ENCODE data around the gene PTBP2.

The PTBP2 gene

GRCh38 chr1:96804648-96805047, 83.1 kb downstream of the PTBP2 start:
- Histone ChIP-seq H3K9me3 (ENCODE audit: control insufficient read depth, low read length) (no peaks in the 10 kb centered on the region), H3K4me1 (ENCODE audit: control insufficient read depth, insufficient read depth, low read length, poor library complexity, severe bottlenecking) (no peaks in the 10 kb centered on the region), H3K27me3 (replicated peaks; ENCODE audit: control insufficient read depth, insufficient read depth, low read length, poor library complexity, severe bottlenecking) (no peaks in the 10 kb centered on the region), H3K27ac (ENCODE audit: insufficient read depth, low read length, poor library complexity, severe bottlenecking) (no peak overlapping the region), H3K4me3 (ENCODE audit: insufficient read depth, low read depth, low read length, poor library complexity, severe bottlenecking) (no peak overlapping the region), H3K36me3 (ENCODE audit: control insufficient read depth, insufficient read depth, low read length) (peaks cover 4% of the 10 kb centered on the region)
- DNase-seq, result no peak

- Histone ChIP-seq H3K27me3 (replicated peaks; ENCODE audit: control insufficient read depth, insufficient read depth, low read length, poor library complexity, severe bottlenecking) (no peaks in the 10 kb centered on the region), H3K4me1 (ENCODE audit: control insufficient read depth, insufficient read depth, low read length, poor library complexity, severe bottlenecking) (no peaks in the 10 kb centered on the region), H3K4me3 (ENCODE audit: insufficient read depth, low read depth, low read length, poor library complexity, severe bottlenecking) (no peak overlapping the region), H3K27ac (ENCODE audit: insufficient read depth, low read length, poor library complexity, severe bottlenecking) (no peak overlapping the region), H3K9me3 (ENCODE audit: control insufficient read depth, low read length) (no peaks in the 10 kb centered on the region), H3K36me3 (ENCODE audit: control insufficient read depth, insufficient read depth, low read length) (peaks cover 6% of the 10 kb centered on the region)
- no peak for DNase-seq
Measured at GRCh38 chr1:96808191-96808590, 86.6 kb downstream of the PTBP2 start.

DNA sequence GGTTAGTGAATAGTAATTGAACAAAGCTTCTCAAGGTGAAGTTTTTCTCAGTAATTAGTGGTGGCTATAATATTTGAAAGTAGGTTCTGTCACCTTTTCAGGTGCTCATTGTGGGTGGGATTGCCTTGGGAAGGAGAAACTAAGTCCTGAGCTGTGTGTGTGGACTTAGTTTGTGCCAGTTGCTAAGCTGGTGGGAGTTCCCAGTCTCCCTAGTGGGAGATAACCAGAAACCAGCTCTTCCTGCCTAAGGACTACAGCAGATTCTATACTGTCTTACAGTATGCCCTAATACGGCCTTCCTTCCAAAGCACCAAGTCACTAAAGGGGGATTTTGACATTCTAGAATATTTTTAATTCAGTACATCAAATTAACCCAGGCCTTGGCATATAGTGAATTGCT, 94.3 kb downstream of the PTBP2 start:
- H3K27ac ChIP-seq (ENCODE audit: insufficient read depth, low read length, poor library complexity, severe bottlenecking), result no peak overlapping the region
- no peak overlapping the region for H3K4me3 ChIP-seq (ENCODE audit: insufficient read depth, low read depth, low read length, poor library complexity, severe bottlenecking)
- no peak for DNase-seq
- H3K27me3 ChIP-seq (replicated peaks; ENCODE audit: control insufficient read depth, insufficient read depth, low read length, poor library complexity, severe bottlenecking), result no peaks in the 10 kb centered on the region
- H3K4me1 ChIP-seq (ENCODE audit: control insufficient read depth, insufficient read depth, low read length, poor library complexity, severe bottlenecking), result no peaks in the 10 kb centered on the region
- peaks cover 4% of the 10 kb centered on the region for H3K36me3 ChIP-seq (ENCODE audit: control insufficient read depth, insufficient read depth, low read length)
- H3K9me3 ChIP-seq (ENCODE audit: control insufficient read depth, low read length), result no peaks in the 10 kb centered on the region

GRCh38 chr1:96820107-96820506, 98.5 kb downstream of the PTBP2 start:
- no peak for DNase-seq
- Histone ChIP-seq H3K9me3 (ENCODE audit: control insufficient read depth, low read length) (no peaks in the 10 kb centered on the region), H3K4me1 (ENCODE audit: control insufficient read depth, insufficient read depth, low read length, poor library complexity, severe bottlenecking) (no peaks in the 10 kb centered on the region), H3K27me3 (replicated peaks; ENCODE audit: control insufficient read depth, insufficient read depth, low read length, poor library complexity, severe bottlenecking) (no peaks in the 10 kb centered on the region), H3K36me3 (ENCODE audit: control insufficient read depth, insufficient read depth, low read length) (no peaks in the 10 kb centered on the region), H3K4me3 (ENCODE audit: insufficient read depth, low read depth, low read length, poor library complexity, severe bottlenecking) (no peak overlapping the region), H3K27ac (ENCODE audit: insufficient read depth, low read length, poor library complexity, severe bottlenecking) (no peak overlapping the region)

DNA sequence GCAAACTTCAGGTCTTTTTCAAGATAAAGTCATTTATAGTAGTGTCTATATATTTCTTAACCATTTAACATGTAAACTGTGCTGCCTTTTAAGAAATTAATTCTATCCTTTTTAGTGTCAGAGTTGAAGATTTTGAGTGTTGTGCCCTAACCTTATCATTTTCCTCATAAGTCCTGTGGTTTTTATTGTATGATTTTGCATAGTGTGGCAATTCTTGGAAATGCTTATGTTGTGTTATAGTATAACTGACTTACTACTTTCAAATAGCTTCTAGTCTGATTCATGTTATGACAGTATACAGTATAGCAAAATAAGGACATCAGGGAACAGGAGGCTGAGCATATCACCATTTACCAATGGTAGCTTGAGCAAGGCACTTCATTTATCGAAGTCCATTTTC, 99.1 kb downstream of the PTBP2 start:
- Histone ChIP-seq H3K4me3 (ENCODE audit: insufficient read depth, low read depth, low read length, poor library complexity, severe bottlenecking) (no peak overlapping the region), H3K36me3 (ENCODE audit: control insufficient read depth, insufficient read depth, low read length) (no peaks in the 10 kb centered on the region), H3K9me3 (ENCODE audit: control insufficient read depth, low read length) (no peaks in the 10 kb centered on the region), H3K27me3 (replicated peaks; ENCODE audit: control insufficient read depth, insufficient read depth, low read length, poor library complexity, severe bottlenecking) (no peaks in the 10 kb centered on the region), H3K27ac (ENCODE audit: insufficient read depth, low read length, poor library complexity, severe bottlenecking) (no peak overlapping the region), H3K4me1 (ENCODE audit: control insufficient read depth, insufficient read depth, low read length, poor library complexity, severe bottlenecking) (no peaks in the 10 kb centered on the region)
- DNase-seq, result no peak

DNA sequence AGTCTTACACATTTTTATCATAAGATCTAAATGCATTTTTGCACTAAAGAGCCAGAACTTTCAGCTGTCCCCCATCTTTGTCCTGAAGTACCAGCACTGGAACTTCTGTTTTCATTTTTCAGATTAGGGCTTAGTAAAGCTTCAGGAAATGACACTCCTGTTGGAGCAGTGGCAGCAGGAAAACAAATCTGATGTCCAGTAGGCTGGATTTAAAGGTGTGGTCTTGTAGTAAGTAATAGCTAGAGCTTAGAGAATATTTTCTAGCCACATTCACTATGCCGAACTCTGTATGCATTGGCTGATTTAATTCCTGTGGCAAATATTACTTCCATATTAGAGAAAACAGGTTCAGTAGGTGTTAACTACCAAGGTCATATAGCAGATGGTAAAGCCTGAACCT, 103.6 kb downstream of the PTBP2 start:
- Histone ChIP-seq H3K27ac (ENCODE audit: insufficient read depth, low read length, poor library complexity, severe bottlenecking) (no peak overlapping the region), H3K4me1 (ENCODE audit: control insufficient read depth, insufficient read depth, low read length, poor library complexity, severe bottlenecking) (no peaks in the 10 kb centered on the region), H3K9me3 (ENCODE audit: control insufficient read depth, low read length) (no peaks in the 10 kb centered on the region), H3K36me3 (ENCODE audit: control insufficient read depth, insufficient read depth, low read length) (no peaks in the 10 kb centered on the region), H3K27me3 (replicated peaks; ENCODE audit: control insufficient read depth, insufficient read depth, low read length, poor library complexity, severe bottlenecking) (no peaks in the 10 kb centered on the region), H3K4me3 (ENCODE audit: insufficient read depth, low read depth, low read length, poor library complexity, severe bottlenecking) (no peak overlapping the region)
- DNase-seq, result no peak

DNA sequence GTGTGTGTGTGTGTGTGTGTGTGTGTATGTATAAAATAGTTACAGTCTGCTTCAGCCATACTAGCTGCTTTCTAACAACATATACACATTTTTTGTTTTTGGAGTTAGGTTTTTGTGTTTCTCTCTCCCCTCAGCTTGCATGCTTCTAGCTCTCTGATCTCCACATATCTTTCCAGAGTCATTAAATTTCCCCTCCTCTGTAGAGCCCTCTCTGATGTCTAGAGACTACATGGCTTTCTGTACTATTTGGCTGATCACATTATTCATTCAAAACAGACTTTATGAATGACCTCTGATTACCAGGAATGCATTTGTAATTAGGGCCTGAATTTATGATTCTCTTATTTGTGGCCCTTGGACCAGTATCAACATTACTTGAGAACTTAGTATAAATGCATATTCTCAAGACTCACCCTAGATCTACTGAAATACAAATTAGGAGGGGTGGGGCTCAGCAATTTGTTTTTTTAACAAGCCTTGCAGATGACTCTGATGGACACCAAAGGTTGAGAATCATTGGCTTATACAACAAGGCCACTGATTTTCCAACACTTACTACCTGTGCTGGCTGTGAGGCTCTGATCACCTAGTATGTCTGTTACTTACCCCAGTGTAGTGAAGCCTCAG, 104.5 kb downstream of the PTBP2 start:
- Histone ChIP-seq H3K27me3 (replicated peaks; ENCODE audit: control insufficient read depth, insufficient read depth, low read length, poor library complexity, severe bottlenecking) (no peaks in the 10 kb centered on the region), H3K27ac (ENCODE audit: insufficient read depth, low read length, poor library complexity, severe bottlenecking) (no peak overlapping the region), H3K36me3 (ENCODE audit: control insufficient read depth, insufficient read depth, low read length) (no peaks in the 10 kb centered on the region), H3K9me3 (ENCODE audit: control insufficient read depth, low read length) (no peaks in the 10 kb centered on the region), H3K4me1 (ENCODE audit: control insufficient read depth, insufficient read depth, low read length, poor library complexity, severe bottlenecking) (no peaks in the 10 kb centered on the region), H3K4me3 (ENCODE audit: insufficient read depth, low read depth, low read length, poor library complexity, severe bottlenecking) (no peak overlapping the region)
- no peak for DNase-seq

- H3K27me3 ChIP-seq (replicated peaks; ENCODE audit: control insufficient read depth, insufficient read depth, low read length, poor library complexity, severe bottlenecking), result no peaks in the 10 kb centered on the region
- H3K4me3 ChIP-seq (ENCODE audit: insufficient read depth, low read depth, low read length, poor library complexity, severe bottlenecking), result no peak overlapping the region
- DNase-seq, result no peak
- H3K4me1 ChIP-seq (ENCODE audit: control insufficient read depth, insufficient read depth, low read length, poor library complexity, severe bottlenecking), result no peaks in the 10 kb centered on the region
- H3K9me3 ChIP-seq (ENCODE audit: control insufficient read depth, low read length), result no peaks in the 10 kb centered on the region
- H3K36me3 ChIP-seq (ENCODE audit: control insufficient read depth, insufficient read depth, low read length), result no peaks in the 10 kb centered on the region
- no peak overlapping the region for H3K27ac ChIP-seq (ENCODE audit: insufficient read depth, low read length, poor library complexity, severe bottlenecking)
Measured at GRCh38 chr1:96833376-96833775, 111.8 kb downstream of the PTBP2 start.

DNA sequence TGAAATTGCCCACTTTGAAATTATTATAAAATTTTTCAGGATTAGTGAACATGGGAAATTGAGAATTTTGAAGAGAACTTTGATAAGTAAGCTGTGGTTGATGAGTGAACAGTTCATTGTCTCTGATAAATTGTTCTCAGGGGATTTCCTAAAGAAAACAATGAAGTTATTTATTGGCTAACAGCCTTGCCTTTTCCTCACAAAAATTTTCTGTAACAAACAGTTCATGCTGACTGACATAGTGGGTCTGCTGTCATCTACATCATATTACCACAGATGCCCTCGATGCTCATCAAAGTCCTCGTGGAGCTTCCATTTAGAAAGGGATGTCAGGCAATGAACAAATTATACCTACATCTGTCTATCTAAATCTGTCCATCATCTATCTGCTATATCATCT, 113.4 kb downstream of the PTBP2 start:
- Histone ChIP-seq H3K27me3 (replicated peaks; ENCODE audit: control insufficient read depth, insufficient read depth, low read length, poor library complexity, severe bottlenecking) (no peaks in the 10 kb centered on the region), H3K4me3 (ENCODE audit: insufficient read depth, low read depth, low read length, poor library complexity, severe bottlenecking) (no peak overlapping the region), H3K27ac (ENCODE audit: insufficient read depth, low read length, poor library complexity, severe bottlenecking) (no peak overlapping the region), H3K9me3 (ENCODE audit: control insufficient read depth, low read length) (no peaks in the 10 kb centered on the region), H3K36me3 (ENCODE audit: control insufficient read depth, insufficient read depth, low read length) (no peaks in the 10 kb centered on the region), H3K4me1 (ENCODE audit: control insufficient read depth, insufficient read depth, low read length, poor library complexity, severe bottlenecking) (no peaks in the 10 kb centered on the region)
- no peak for DNase-seq

DNA sequence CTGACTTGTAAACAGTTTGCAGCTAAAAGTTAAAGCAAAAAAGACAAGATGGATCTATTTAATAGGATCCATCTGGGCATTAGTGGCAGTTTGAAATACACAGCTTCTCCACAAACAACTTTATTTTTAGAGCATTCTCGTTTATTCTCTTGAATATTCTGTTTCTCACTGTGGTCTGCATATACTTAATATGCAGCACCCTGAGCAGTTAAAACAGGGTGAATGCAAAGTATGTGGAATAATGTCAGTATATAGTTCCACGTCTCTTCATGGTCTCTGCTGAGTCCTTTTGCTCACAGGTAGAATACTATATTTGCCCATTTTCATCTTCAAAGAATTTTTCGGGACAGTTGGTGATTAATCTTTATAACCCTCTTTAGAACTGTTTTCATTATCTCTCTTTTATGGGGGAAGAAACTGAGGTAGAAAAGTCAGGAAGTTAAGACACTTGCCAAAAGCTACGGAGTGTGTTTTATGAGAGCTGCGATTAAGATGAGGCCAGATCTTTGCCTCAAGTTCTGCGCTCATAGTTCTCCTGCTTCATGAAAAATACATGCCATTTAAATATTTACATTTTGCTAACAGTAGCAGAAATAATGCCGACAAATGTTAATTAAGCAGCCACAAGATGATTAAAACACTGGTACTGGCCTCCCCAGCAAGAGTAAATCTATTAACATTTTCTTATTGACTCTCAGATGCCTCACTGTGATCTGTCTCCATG, 115.6 kb downstream of the PTBP2 start:
- Histone ChIP-seq H3K4me3 (ENCODE audit: insufficient read depth, low read depth, low read length, poor library complexity, severe bottlenecking) (no peak overlapping the region), H3K27ac (ENCODE audit: insufficient read depth, low read length, poor library complexity, severe bottlenecking) (no peak overlapping the region), H3K36me3 (ENCODE audit: control insufficient read depth, insufficient read depth, low read length) (no peaks in the 10 kb centered on the region), H3K27me3 (replicated peaks; ENCODE audit: control insufficient read depth, insufficient read depth, low read length, poor library complexity, severe bottlenecking) (no peaks in the 10 kb centered on the region), H3K4me1 (ENCODE audit: control insufficient read depth, insufficient read depth, low read length, poor library complexity, severe bottlenecking) (no peaks in the 10 kb centered on the region), H3K9me3 (ENCODE audit: control insufficient read depth, low read length) (no peaks in the 10 kb centered on the region)
- DNase-seq, result no peak

Measured in effector memory CD4-positive, alpha-beta T cell (primary cell).